GM18867 (cell line): ENCODE measurements around the gene CACNA1H.

ENCODE experiments used
- ATAC-seq: cut with Tn5 transposase; IDR thresholded peaks from one replicate; pipeline ENCODE4 v1.9.1; 2021; ENCODE audit warnings: mild to moderate bottlenecking, moderate library complexity; ENCODE audit not compliant: unreplicated experiment

CACNA1H gene

DNA sequence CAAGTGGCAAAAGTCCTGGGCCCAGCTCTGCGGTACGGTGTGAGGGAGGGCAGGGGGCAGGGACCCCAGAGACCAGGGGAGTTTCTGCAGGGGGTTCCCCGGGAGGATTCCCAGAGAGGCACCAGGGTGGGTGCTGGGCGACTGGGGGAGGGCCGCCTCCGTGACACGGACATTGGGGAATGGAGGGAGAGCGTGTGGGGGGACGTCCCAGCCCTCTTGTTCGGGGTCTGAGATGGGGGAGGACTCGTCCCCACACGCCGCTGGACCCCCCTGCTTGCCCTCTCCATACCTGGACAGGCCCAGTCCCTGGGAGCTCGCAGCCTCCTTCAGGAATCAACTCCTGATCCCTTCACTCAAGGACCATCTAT, 30.5 kb upstream of the CACNA1H start:
- no peak for ATAC-seq

- ATAC-seq = no peak
Observed at GRCh38 chr16:1123525-1124230, 29.2 kb upstream of the CACNA1H start.

DNA sequence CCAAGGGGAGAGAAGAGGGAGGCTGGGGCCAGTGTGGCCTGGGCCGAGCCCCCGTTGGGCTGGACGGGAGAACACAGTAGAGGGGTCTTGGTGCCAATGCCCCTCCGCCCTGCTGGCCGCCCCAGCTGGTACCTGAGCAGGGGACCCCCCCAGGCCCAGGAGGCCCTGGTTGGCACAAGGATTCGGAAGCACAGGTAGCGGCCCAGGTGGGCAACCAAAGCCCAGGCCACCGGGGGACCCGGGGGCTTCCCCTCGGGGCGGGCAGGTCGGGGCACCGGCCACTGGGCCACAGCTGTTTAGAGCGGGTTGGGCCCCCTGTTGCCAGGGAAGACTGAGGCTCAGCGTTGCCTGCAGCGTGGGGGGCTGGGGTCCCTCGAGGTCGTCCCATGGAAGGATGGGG, 28.6 kb upstream of the CACNA1H start:
- no peak for ATAC-seq

- no peak for ATAC-seq
Observed at GRCh38 chr16:1124795-1125194, 28.1 kb upstream of the CACNA1H start.

- no peak for ATAC-seq
Observed at GRCh38 chr16:1125471-1125870, 27.4 kb upstream of the CACNA1H start.

- ATAC-seq = no peak
Observed at GRCh38 chr16:1126044-1126443, 26.9 kb upstream of the CACNA1H start.

DNA sequence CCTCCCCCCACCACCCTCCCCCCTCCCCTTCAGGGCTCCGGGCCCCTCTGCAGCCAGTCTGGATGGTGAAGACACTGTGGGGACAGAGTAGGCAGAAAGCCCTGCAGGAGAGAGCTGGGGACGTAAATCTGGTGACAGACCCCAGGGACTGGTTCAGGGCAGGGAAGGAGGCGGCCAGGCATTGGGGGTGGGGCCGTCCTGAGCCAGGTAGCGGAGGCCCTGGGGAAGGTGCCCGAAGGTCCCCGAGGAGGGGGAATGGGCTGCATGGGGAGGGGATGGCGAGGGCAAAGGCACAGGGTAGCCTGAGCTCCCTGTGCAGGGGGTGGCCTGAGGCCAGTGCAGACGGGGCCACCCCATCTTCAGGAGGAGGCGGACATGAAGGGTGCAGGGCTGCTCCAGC, 26.3 kb upstream of the CACNA1H start:
- no peak for ATAC-seq

DNA sequence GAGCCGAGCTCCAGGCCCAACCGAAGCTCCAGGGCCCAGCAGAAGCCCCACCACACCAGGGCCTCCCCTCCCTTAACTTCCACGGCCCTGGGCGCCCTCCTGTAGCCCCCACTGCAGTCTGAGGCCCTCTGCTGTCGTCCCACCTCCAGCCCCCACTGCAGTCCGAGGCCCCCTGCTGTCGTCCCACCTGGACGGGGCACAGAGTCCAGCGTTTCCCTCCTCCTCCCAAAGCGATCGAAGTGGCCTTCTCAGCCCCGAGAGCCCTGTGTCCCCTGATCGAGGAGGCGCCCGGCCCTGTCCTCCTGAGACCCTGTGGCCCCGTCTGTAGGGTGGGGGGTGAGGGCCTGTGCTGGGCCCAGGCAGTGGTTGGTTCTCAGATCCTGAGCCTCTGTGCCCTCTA, 25.8 kb upstream of the CACNA1H start:
- ATAC-seq = no peak

DNA sequence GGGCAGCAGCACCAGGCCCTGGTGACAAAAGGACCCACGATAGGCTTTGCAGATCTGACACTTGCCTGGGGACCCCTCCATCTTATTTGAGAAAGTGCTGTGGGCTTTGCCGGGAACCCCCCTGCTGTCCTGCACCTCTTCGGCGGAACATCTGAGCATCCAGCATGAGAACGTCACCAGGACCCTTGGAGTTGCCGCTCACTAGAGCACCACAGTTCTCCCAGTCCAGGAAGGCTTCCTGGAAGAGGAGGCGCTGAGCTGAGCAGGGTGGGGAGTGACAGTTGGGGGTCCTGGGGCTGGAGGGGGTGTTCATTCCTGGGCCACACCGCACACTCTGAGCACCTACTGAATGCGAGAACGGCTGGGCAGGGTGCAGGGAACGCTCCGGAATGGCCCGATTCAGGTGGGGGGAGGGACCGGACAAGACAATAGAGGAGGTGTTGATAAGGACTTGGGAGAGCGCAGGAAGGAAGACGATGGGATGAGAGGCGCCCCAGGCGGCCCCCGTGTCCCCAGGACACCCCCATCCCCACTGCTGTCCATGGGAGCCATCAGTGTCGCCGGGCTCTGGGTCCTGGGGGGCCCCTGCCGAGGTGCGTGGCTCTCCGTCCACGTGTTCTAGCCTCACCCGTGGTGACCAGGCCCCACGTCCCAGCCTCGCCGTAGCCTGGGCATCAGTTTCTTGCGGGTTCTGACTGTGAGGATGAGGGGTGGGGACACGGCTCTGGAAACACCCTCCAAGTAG, 24.8 kb upstream of the CACNA1H start:
- ATAC-seq = no peak

DNA sequence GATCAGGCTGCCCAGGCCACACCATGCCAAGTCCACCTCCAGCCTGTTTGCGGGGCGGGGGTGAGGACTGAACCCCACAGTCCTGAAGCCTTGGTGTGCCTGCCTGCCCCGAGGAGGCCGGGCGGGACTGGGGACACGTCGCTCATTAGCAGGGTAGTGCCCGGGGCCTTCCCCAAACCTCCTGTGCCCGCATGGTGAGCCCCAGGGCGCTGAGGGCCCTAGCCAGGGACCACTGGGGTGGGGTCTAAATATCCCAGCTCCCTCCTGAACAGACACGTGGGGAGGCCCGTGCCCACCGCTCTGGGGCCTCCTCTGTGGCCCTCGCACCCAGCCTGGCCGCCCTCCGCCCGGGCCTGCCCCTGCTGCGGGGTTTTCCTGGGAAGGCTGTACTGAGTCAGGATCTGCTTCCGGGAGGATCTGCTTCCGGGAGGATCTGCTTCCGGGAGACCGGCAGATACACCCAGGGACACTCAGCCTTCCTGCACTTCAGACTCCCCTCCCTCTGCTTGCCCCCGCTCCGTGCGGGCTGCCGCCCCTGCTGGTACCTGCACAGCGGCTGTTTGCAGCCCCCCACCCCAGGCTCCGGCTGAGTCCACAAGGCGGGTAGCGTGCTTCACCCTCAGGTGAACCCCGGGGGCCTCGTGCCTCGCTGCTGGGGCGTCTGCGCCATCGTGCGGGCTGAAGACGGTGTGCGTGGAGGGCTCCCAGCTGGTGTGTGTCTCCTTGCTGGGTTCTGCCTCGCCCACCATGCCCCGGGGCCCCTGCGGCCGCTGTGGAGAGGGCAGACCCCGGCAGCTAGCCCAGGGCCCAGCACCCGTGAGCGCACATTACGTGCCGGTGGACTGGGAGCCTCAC, 23.6 kb upstream of the CACNA1H start:
- ATAC-seq = no peak

GRCh38 chr16:1130382-1130781, 22.5 kb upstream of the CACNA1H start:
- no peak for ATAC-seq

DNA sequence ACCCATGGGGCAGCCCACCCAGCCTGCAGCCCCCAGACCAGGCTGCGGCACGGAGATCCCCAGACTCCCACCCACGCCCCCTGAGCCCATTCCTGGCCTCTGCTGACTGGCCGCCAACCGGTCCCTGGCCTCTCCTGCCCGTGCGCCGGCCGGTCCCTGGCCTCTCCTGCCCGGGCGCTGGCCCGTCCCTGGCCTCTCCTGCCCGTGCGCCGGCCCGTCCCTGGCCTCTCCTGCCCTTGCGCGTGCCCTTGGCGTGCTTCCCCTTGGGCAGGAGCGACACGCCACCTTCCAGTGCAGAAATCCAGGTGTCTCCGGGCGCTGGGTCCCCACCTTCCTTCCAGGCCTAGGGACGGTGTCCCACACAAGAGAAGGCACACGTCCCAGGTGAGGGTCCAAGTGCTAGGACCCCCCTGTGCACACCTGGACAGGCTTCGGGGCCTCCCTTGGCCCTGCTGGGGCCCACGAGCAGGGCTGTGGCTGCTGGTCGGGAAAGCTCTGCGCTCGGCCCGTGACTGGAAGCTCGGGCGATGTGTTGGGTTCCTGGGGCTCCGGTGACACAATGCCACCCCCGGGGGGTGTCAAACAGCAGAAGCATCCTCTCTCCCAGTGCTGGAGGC, 21.4 kb upstream of the CACNA1H start:
- no peak for ATAC-seq

DNA sequence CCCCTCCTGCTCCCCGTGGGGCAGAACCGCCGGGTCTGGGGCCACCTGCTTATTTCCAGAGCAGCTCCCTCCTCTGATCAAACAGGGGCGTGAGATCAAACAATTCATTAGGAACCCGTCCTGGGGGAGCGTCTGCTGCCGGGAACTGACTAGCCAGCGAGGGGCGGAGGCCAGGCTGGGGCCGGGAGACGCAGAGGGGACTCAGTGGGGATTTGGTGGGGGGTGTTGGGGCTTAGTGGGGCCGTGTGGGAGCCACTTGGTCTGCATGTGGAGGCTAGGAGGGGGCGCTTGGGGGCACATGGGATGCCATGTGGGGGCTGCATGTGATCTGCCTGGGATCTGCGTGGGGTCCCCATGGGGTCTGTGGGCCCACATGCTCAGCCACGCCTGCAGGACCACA, 20.5 kb upstream of the CACNA1H start:
- no peak for ATAC-seq

DNA sequence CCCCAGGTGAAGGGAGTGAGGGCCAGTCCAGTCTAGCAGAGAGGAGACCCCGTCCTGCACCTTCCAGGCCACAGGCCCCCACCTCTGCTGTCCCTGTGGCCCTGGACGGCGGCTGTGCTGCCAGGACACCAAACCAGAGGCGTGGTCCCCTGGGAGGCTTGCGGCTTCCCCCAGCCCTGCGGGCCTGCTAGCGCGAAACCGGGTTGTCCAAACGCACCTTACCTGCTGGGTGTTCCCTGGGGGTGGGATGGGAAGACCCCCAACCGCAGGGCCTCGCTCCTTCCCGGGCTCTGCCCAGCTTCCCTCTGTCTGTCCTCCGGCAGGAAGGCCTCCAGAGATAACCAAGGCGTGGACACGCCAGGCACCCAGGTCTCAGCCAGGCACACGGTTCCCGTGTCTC, 19.6 kb upstream of the CACNA1H start:
- ATAC-seq = no peak

- ATAC-seq = no peak
Observed at GRCh38 chr16:1133810-1134520, 18.9 kb upstream of the CACNA1H start.

DNA sequence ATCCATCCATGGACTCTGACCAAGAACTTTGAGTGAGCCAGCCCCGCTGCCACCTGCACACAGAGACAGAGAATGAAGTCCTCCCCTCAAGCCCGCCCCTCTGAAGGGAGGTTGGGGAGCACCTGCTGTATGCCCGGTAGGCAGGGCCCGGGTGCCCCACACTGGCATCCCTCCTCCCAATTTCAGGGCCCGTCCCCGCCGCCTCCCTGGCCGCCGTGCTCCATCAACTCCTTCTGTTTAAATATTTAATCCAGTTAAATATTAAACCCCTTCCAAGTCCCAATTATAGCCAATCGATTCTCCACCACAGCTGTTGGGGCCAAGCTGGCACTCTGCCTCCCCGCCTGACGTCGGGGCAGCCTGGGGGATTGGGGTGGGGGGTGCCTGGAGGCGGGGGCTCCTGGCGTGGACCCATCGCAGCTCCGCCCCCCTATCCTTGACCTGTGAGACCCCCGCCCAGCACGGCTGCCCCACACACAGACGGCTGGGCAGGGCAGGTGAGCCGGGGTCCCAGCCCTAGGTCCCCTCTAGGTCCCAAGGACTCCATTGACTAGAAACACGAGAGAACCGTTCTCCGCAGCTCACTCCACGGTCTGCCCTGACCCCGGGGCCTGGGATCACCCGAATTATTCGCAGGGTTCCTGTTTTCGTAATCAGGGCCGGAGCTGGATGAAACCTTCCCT, 18.0 kb upstream of the CACNA1H start:
- ATAC-seq = no peak

- ATAC-seq = no peak
Observed at GRCh38 chr16:1135459-1135825, 17.5 kb upstream of the CACNA1H start.

DNA sequence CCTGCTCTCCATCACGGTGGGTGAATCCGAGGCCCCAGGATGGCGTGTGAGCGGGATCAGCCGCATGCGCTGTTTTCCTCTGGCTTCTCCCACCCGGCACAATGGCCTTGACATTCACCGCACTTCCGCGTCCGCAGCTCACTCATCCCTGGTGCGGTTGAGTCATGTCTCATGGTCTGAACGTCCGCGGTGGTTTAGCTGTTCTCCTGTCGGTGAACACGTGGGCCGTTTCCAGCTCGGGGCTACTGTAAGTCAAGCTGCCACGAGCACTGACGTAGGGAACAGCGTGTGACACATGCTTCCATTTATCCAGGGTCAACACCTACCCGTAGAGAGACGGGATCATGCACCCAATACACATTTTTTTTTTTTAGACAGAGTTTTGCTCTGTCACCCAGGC, 15.3 kb upstream of the CACNA1H start:
- ATAC-seq = no peak

- ATAC-seq = no peak
Observed at GRCh38 chr16:1140582-1141162, 12.2 kb upstream of the CACNA1H start.

- ATAC-seq = no peak
Observed at GRCh38 chr16:1141191-1141590, 11.7 kb upstream of the CACNA1H start.
